ENCODE measurements around the gene EVL.

DNA sequence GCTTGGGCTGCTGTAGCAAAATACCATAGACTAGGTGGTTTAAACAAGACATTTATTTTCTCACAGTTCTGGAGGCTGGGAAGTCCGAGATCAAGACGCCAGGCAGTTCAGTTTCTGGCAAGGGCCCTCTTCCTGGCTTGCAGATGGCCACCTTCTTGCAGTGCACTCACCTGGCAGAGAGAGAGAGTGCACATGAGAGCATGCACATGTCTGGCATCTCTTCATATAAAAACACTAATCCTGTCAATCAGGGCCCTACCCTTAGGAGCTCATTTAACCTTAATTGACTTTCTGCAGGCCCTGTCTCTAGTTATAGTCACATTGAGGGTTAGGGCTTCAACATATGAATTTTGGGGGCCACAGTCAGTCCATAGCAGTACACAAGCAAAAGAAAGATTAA is 12.4 kb upstream of the EVL start:
- no peak for TF ChIP-seq POLR2A (IDR thresholded peaks at IDR 0.05; ENCODE audit: low read depth, low read length)
- TF ChIP-seq POLR2AphosphoS5 (IDR thresholded peaks at IDR 0.05; ENCODE audit: low read depth, low read length): no peak

Measured in GM12891 (cell line).